A549 (cell line): Measurements from ENCODE around the gene CARD14. TPM values are rescaled to one million over a fixed set of nuclear protein-coding genes. Genes with fewer than 3 reads are reported as not detected.

Experiments used
- ATAC-seq, 2 experiments: fragments of 200-7000 bp in 1 of 2; fragments of >200 bp in 1 of 2; cut with Nextera tagmentation in 1 of 2; cut with Tn5 transposase in 1 of 2; 3 replicates each; pipeline versions ENCODE4 v1.8.0 to v1.9.1; 2018 to 2020; ENCODE audit warnings: mild to moderate bottlenecking in 1 of 2, moderate library complexity in 1 of 2
- CTCF ChIA-PET: fragments of 300-600 bp; sonication (Branson Sonifier 250); formaldehyde crosslinking; extraction: SDS; loops from one replicate; lab custom pipeline; 2021; ENCODE audit warnings: antibody characterized with exemption, inconsistent platforms; lab: Yijun Ruan, JAX
- POLR2A ChIA-PET: fragments of 350-600 bp; formaldehyde crosslinking; extraction: SDS; loops from one replicate; lab custom pipeline; 2021; ENCODE audit warnings: antibody characterized with exemption, inconsistent platforms; lab: Yijun Ruan, JAX
- DNase-seq, 2 experiments: peaks; one replicate each; pipeline versions ENCODE4 v3.0.0 to v3.0.0-alpha.2; 2011 to 2016; ENCODE audit warnings: low read depth in 1 of 2, low spot score in 1 of 2
- FAIRE-seq: peaks from 2 replicates; lab custom pipeline; 2011; peaks lifted over from hg19 to GRCh38; lab: Jason Lieb, UNC
- H3K27ac ChIP-seq, 2 experiments: fragments of >200 bp; sonication (Bioruptor Twin); formaldehyde crosslinking; 3 replicates each; pipeline ENCODE4 v1.5.1; 2016 to 2017
- H3K4me1 ChIP-seq: fragments of >200 bp; sonication (Bioruptor Twin); formaldehyde crosslinking; 3 replicates; pipeline ENCODE4 v1.6.1; 2016
- H3K4me2 ChIP-seq: fragments of >200 bp; sonication (Bioruptor Twin); formaldehyde crosslinking; 3 replicates; pipeline ENCODE4 v1.6.1; 2016
- H3K4me3 ChIP-seq: fragments of >200 bp; sonication (Bioruptor Twin); formaldehyde crosslinking; 3 replicates; pipeline ENCODE4 v1.5.1; 2016
- H3K9me3 ChIP-seq: fragments of >200 bp; sonication (Bioruptor Twin); formaldehyde crosslinking; 3 replicates; pipeline ENCODE4 v1.6.1; 2016
- BCL3 ChIP-seq: fragments of >200 bp; sonication (Bioruptor Twin); formaldehyde crosslinking; IDR thresholded peaks from 3 replicates; pipeline ENCODE4 v1.6.1; 2016
- BHLHE40 ChIP-seq: IDR thresholded peaks from 2 replicates; pipeline ENCODE4 v1.6.1; 2012; ENCODE audit warnings: low read depth, low read length, inconsistent platforms
- CTCF ChIP-seq: fragments of >200 bp; sonication (Bioruptor Twin); formaldehyde crosslinking; IDR thresholded peaks from 3 replicates; pipeline ENCODE4 v1.5.1; 2016
- ESRRA ChIP-seq: fragments of 150-350 bp; IDR thresholded peaks from 2 replicates; pipeline ENCODE4 v1.6.1; 2014; ENCODE audit warnings: mild to moderate bottlenecking, low read length, borderline replicate concordance
- FOSB ChIP-seq: fragments of 250-450 bp; sonication (Bioruptor Pico); IDR thresholded peaks from 2 replicates; pipeline ENCODE4 v1.5.0; 2020; ENCODE audit warnings: mild to moderate bottlenecking, moderate library complexity
- GATA3 ChIP-seq: IDR thresholded peaks from 2 replicates; pipeline ENCODE4 v1.6.1; 2012; ENCODE audit warnings: borderline replicate concordance
- HDAC2 ChIP-seq: fragments of 200-600 bp; sonication (generic); IDR thresholded peaks from 2 replicates; pipeline ENCODE4 v1.6.1; 2016
- HEYL ChIP-seq: fragments of 250-450 bp; sonication (Bioruptor Pico); IDR thresholded peaks from 2 replicates; pipeline ENCODE4 v1.8.0; 2021; ENCODE audit warnings: mild to moderate bottlenecking, moderate library complexity
- HMGXB4 ChIP-seq: fragments of 250-450 bp; sonication (Bioruptor Pico); IDR thresholded peaks from 2 replicates; pipeline ENCODE4 v1.5.0; 2021; ENCODE audit warnings: mild to moderate bottlenecking, moderate library complexity, borderline replicate concordance
- HOXA7 ChIP-seq: fragments of 250-450 bp; sonication (Bioruptor Pico); IDR thresholded peaks from 2 replicates; pipeline ENCODE4 v1.5.0; 2020; ENCODE audit warnings: mild to moderate bottlenecking, moderate library complexity
- HOXB13 ChIP-seq: fragments of 250-450 bp; sonication (Bioruptor Pico); IDR thresholded peaks from 2 replicates; pipeline ENCODE4 v1.5.0; 2020; ENCODE audit warnings: low read depth, mild to moderate bottlenecking, moderate library complexity
- HOXB5 ChIP-seq: fragments of 250-450 bp; sonication (Bioruptor Pico); IDR thresholded peaks from 2 replicates; pipeline ENCODE4 v1.5.0; 2020; ENCODE audit warnings: mild to moderate bottlenecking, moderate library complexity
- JUN ChIP-seq, 2 experiments: fragments of >200 bp; sonication (Bioruptor Twin); formaldehyde crosslinking; IDR thresholded peaks; 2 replicates in 1 of 2; 3 replicates in 1 of 2; pipeline ENCODE4 v1.6.1; 2016 to 2017
- JUNB ChIP-seq: fragments of >200 bp; sonication (Bioruptor Twin); formaldehyde crosslinking; IDR thresholded peaks from 2 replicates; pipeline ENCODE4 v1.6.1; 2016
- KDM1A ChIP-seq: fragments of 200-600 bp; sonication (generic); IDR thresholded peaks from 2 replicates; pipeline ENCODE4 v1.6.1; 2016; ENCODE audit warnings: low read depth, mild to moderate bottlenecking
- MYC ChIP-seq: IDR thresholded peaks from 2 replicates; pipeline ENCODE4 v1.6.1; 2012; ENCODE audit warnings: mild to moderate bottlenecking, inconsistent platforms, low read length, improper control_type of control experiment, borderline replicate concordance
- POLR2A ChIP-seq: IDR thresholded peaks from 2 replicates; pipeline ENCODE4 v1.6.1; 2012; ENCODE audit warnings: mild to moderate bottlenecking, low read length
- POLR2AphosphoS2 ChIP-seq: conservative IDR thresholded peaks from 2 replicates; pipeline ENCODE4 v1.6.1; 2012; ENCODE audit warnings: low read length, improper control_type of control experiment, inconsistent platforms
- RAD21 ChIP-seq, 2 experiments: fragments of >200 bp in 1 of 2; sonication (Bioruptor Twin) in 1 of 2; formaldehyde crosslinking in 1 of 2; IDR thresholded peaks in 1 of 2; conservative IDR thresholded peaks in 1 of 2; 2 replicates in 1 of 2; 3 replicates in 1 of 2; pipeline ENCODE4 v1.6.1; 2012 to 2018; ENCODE audit warnings: inconsistent platforms in 1 of 2
- REST ChIP-seq: fragments of 200-600 bp; sonication (generic); IDR thresholded peaks from 2 replicates; pipeline ENCODE4 v1.6.1; 2016; ENCODE audit warnings: antibody characterized with exemption, mild to moderate bottlenecking, moderate library complexity
- SMC3 ChIP-seq: fragments of >200 bp; sonication (Bioruptor Twin); formaldehyde crosslinking; IDR thresholded peaks from 3 replicates; pipeline ENCODE4 v1.6.1; 2018; ENCODE audit warnings: inconsistent platforms
- TP53 ChIP-seq: fragments of 250-450 bp; sonication (Bioruptor Pico); IDR thresholded peaks from 2 replicates; pipeline ENCODE4 v1.5.0; 2021; ENCODE audit warnings: mild to moderate bottlenecking, moderate library complexity
- USF2 ChIP-seq: fragments of 450-650 bp; IDR thresholded peaks from 2 replicates; pipeline ENCODE4 v1.6.1; 2014; ENCODE audit warnings: antibody characterized with exemption
- WGBS: methylation state at CpG from one replicate; pipeline ENCODE4 v1.1.6; 2017; ENCODE audit errors: missing lambda C conversion rate; 5-methylcytosine and 5-hydroxymethylcytosine counted together
- polyA plus RNA-seq, 4 experiments: library from polyadenylated mRNA; depleted of rRNA in 3 of 4; stranded (reverse); fragments of >200 nt; fragmentation: RNase III in 1 of 4; extraction: RNeasy Plus Mini Kit Qiagen cat#74134 plus additional on column Dnase treatment in 1 of 4; gene quantifications; 2 replicates in 3 of 4; 3 replicates in 1 of 4; pipeline ENCODE4 v1.2.3, GENCODE V29; 2011 to 2017

The CARD14 gene
- polyA plus RNA-seq, 2 of the 4 experiments (the other 2 are of a cell fraction): 0.17 to 0.18 TPM

GRCh38 chr17:80227666-80228065 is 57.8 kb downstream of the CARD14 start (continued):
- TF ChIP-seq TP53 (CRISPR knock-in tag): no peak
- TF ChIP-seq CTCF: no peak

- no peak overlapping the region for H3K27ac ChIP-seq
- ChIA-PET POLR2A (no interaction called here), CTCF (interaction anchor here (1.2 to 2.8 kb wide), 6 partner anchors 10 to 223 kb away, joined by 3 to 13 read pairs (median 6); partner anchors contain the start of gene GAA)
- FAIRE-seq (no peak), DNase-seq (no peak), ATAC-seq (no peak)
- H3K4me3 ChIP-seq: no peak overlapping the region
- H3K9me3 ChIP-seq: peaks cover 19% of the 10 kb centered on the region
- no peak overlapping the region for H3K4me2 ChIP-seq
- H3K4me1 ChIP-seq: no peaks in the 10 kb centered on the region
- TF ChIP-seq BHLHE40 (no peak), TP53 (CRISPR knock-in tag) (no peak), KDM1A (no peak), HOXB13 (CRISPR knock-in tag) (no peak), HDAC2 (no peak), JUN (IDR thresholded peaks at IDR 0.05) (no peak), POLR2A (no peak), FOSB (CRISPR knock-in tag) (no peak), JUNB (no peak)
- 89% methylated on average over 14 of the region's 14 CpGs for WGBS
Measured at GRCh38 chr17:80228477-80228876, 58.6 kb downstream of the CARD14 start.

GRCh38 chr17:80229011-80229410 is 59.2 kb downstream of the CARD14 start:
- CTCF ChIA-PET: interaction anchor here (1.2 to 2.8 kb wide), 8 partner anchors 10 to 224 kb away, joined by 3 to 13 read pairs (median 5); partner anchors contain the start of gene GAA
- H3K9me3 ChIP-seq: peaks cover 25% of the 10 kb centered on the region
- no peaks in the 10 kb centered on the region for H3K4me1 ChIP-seq
- H3K4me2 ChIP-seq: no peak overlapping the region
- no peak for ATAC-seq
- WGBS: 90% methylated on average over 4 of the region's 4 CpGs
- no peak for DNase-seq
- H3K4me3 ChIP-seq: no peak overlapping the region
- POLR2A ChIA-PET: no interaction called here
- TF ChIP-seq HOXA7 (CRISPR knock-in tag) (no peak), GATA3 (no peak)
- no peak for FAIRE-seq
- no peak overlapping the region for H3K27ac ChIP-seq

- ChIA-PET POLR2A (no interaction called here), CTCF (interaction anchor here (0.9 to 1.9 kb wide), 3 partner anchors 36 to 131 kb away, joined by 3 to 7 read pairs (median 4); partner anchors contain the start of gene GAA)
- ATAC-seq: no peak
- Histone ChIP-seq H3K9me3 (peaks cover 30% of the 10 kb centered on the region), H3K4me3 (no peak overlapping the region), H3K4me2 (no peak overlapping the region), H3K27ac (no peak overlapping the region), H3K4me1 (no peaks in the 10 kb centered on the region)
- WGBS: 80% methylated on average over 1 of the region's 1 CpG
- FAIRE-seq: no peak
- no peak for DNase-seq
- TF ChIP-seq POLR2AphosphoS2: no peak
- TF ChIP-seq POLR2A: no peak
- TF ChIP-seq BCL3: no peak
- no peak for TF ChIP-seq BHLHE40
- peak; percentile 29; the same call in 1 of the 2 replicates for TF ChIP-seq HOXB5 (CRISPR knock-in tag)
- TF ChIP-seq HMGXB4 (CRISPR knock-in tag): no peak
- TF ChIP-seq RAD21 (conservative IDR thresholded peaks at IDR 0.05 in 1 of 2, IDR thresholded peaks at IDR 0.05 in 1 of 2): no peak
- no peak for TF ChIP-seq REST
- TF ChIP-seq SMC3: no peak
- no peak for TF ChIP-seq HOXB13 (CRISPR knock-in tag)
- no peak for TF ChIP-seq MYC
- no peak for TF ChIP-seq USF2
- 0 out of 2 replicates have a peak, but pooled peaks have one; percentile 10 for TF ChIP-seq HEYL (CRISPR knock-in tag)
- no peak for TF ChIP-seq ESRRA
Measured at GRCh38 chr17:80232438-80232837, 62.6 kb downstream of the CARD14 start.
